GM18505 (cell line): ENCODE results near the gene GRID2.

ENCODE experiments used
- ATAC-seq: cut with Tn5 transposase; IDR thresholded peaks from one replicate; pipeline ENCODE4 v1.9.1; 2021; ENCODE audit not compliant: unreplicated experiment
- POLR2A ChIP-seq: IDR thresholded peaks from 4 replicates; pipeline ENCODE4 v1.6.1; 2011; ENCODE audit warnings: borderline replicate concordance; ENCODE audit not compliant: insufficient read depth, insufficient read length; ENCODE audit errors: extremely low read depth

GRID2 gene

DNA sequence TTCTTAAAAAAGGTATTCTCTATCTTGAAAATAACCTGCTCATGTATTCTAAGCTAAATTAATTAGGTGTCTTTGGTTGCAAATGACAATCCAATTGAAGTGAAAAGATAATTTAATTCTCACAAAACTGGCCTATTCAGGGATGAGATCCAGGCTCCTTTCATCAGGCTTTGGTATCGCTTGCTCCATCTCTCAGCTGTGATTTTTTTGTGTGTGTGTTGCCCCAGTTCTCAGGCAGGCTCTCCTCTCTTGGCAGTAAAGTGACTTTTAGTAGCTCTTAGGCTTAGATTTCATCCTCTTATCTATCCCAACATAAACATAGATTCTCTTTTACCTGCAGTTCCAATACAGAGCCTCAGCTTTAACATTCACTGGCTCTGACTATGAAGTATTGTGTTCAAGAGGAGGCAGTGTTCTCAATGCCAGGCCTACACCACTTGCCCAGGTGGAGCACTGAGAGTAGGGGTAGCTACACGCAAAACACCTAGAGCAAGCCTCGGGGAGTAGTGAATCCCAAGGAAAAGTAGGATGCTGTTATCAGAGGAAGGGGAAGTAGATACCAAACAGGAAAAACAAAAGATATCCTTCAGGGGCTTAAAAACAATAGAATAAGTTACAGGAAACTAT, 1132.3 kb downstream of the GRID2 start:
- TF ChIP-seq POLR2A: no peak
- no peak for ATAC-seq

DNA sequence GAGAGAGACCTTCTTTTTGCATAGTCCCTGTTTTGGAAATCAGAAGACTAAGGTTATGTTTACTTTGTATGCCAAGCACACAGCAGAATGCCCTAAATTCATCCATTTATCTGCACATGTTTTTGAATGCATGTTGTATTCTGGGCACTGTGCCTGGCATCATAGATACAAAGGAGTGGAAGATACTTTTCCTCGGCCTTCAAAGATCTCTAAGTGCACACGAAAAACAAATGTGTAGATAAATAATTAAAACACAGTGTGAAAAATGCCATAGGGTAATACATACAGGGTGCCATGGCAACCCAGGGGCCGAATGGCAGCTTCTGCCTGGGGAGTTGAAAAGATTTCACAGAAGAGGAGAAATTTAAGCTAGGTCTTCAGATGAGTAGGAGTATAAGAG, 1134.2 kb downstream of the GRID2 start:
- no peak for TF ChIP-seq POLR2A
- ATAC-seq: no peak

DNA sequence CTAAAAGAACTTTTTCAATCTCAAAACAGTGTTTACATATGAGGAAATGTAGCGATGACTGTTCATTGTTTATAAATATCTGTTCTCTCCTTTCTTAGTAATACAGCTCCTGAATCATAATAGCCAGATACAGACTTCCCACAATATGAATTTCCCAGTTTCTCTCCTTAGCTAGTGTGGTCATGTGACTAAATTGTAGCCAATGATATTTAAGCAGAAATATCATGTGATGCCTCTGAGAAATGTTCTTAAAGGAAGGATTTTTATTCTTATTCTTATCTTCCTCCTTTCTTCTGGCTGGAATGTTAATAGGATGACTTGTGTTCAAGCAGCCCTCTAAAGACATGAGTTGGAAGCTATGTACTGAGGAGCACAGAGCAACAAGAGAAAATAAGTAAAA, 1141.1 kb downstream of the GRID2 start:
- no peak for TF ChIP-seq POLR2A
- ATAC-seq: no peak

DNA sequence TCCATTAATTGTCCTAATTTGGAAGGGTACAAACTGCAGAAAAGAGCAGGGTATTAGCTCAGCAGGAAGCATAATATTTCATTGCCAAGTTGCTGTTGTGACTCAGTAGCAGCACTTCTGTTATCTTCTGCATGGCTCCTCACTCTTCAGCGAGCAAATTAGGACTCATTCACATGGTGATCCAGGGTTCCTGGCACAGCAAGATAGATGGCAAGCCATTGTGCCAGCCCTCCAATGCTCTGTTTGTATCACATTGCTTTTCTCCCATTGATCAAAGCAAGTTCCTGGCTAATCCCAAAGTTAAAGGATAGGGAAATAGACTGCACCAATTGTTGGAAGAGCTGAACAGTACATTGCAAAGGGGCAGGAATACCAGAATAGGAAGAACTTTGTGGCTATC, 1142.3 kb downstream of the GRID2 start:
- no peak for ATAC-seq
- no peak for TF ChIP-seq POLR2A

DNA sequence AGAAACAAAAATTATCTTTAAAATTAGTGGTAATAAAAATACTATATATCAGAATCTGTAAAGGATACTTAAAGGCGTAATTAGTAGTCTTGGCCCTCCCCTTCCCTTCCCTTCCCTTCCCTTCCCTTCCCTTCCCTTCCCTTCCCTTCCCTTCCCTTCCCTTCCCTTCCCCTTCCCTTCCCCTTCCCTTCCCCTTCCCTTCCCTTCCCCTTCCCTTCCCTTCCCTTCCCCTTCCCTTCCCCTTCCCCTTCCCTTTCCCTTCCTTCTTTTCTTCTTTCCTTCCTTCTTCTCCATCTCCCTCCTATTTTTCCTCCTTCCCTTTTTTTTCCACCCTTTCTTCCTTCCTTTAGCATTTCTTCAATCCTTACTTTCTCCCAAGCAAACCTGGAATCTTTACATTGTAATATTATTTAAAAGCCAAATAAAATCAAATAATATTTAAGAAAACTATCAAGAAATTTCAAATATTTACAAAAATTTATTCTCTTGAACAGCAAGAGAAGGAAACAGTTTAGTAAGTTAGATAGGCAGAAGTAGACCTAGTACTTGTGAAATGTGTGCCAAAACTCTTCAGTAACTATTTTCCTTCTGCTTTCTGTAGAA, 1145.0 kb downstream of the GRID2 start:
- no peak for ATAC-seq
- no peak for TF ChIP-seq POLR2A

DNA sequence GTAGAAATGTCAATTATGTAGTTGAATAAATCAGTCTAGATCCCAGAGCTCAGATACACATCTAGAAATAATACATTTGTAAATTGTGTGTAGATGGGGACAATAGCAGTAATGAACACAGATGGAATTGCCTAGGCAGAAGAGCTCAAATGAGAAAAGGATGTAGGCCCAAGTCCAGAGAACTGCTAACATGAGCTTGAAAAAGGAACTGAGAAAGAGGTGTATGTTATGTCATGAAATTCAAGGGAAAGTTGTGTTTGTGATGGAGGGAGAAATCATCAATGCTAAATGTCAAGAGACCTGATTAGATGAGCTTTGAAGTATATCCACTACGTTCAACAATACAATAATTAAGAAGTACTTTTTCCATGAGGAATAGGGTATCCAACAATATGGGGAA, 1148.2 kb downstream of the GRID2 start:
- no peak for ATAC-seq
- TF ChIP-seq POLR2A: no peak

DNA sequence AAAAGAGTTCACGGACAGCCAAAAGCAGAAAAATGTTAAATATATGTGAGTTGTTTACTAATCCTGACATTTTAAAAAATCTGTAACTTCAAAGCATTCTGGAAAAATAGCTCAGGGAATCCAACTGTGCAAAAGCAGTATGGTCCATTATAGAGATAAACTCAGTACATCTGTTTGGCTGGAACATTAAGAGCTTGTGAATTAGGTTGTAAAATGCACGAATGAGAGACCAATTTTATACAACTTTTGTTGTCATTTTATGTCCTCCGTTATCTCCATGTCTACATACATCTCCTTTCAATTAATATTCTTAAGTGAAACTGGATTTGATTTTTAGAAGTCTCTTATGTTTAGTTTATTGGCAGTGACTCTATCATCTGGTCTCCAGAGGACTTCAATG, 1157.8 kb downstream of the GRID2 start:
- no peak for ATAC-seq
- TF ChIP-seq POLR2A: no peak

DNA sequence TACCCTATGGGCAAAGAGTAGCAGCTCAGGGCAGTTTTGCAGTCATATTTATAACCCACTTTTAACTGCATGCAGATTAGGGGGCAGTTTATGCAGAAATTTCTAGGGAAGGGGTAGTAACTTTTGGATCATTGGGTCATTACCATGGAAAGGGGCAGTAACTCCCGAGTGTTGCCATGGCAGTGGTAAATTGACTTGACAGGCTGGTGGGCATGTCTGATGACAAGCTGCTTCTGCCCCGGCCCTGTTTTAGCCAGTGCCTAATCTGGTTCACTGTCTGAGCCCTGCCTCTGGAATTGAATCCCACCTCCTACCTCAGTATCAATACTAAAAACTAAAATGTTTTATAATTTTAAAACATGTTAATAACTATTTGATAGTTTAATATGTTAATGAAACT, 1162.7 kb downstream of the GRID2 start:
- no peak for TF ChIP-seq POLR2A
- ATAC-seq: no peak

DNA sequence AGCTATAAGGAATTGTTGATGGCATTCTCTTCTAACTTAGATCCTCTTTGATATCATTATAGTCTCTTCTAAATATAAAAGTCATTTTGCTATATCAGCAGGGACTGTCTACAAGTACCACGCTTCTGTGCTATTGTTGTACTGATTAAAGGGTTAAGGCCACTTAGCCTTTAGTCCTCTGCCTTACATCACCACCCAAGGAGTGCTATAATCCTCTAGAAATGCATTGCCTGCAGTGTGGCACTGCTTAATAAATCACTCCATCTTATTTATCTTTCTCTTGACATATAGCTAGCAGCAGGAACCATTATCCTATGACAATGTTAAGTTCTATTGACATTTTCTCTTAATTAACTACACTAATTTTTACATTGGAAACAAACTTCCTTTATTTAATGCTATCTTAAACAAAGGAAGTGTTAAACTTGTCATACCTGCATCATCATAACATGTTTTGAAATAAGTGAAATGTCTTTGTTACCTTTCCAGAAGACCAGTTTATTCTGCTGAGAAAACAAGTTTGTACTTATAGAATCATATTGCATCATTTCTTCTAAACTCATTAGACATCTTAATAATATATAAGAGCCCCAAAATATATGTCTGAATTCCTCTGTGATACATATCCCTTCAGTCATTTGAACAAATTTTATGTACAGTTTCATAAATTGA, 1163.9 kb downstream of the GRID2 start:
- ATAC-seq: no peak
- no peak for TF ChIP-seq POLR2A

DNA sequence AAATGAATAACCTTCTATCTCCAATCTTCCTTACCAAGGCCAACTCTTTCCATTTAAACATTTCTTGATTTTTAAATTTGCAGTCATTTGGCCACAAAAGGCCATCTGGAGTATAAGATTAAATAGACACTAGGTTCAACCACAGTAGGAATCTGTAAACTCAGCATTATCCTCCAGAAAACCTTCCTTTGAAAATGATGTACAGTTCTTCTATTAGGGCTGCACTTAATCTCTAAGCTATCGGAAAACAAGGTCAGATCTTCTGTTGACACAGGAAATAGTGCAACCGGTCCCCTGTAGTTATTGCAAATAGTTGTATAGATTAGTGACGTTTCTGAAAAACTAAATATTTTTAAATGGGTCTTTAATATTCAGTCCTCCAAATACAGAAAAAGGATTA, 1165.8 kb downstream of the GRID2 start:
- no peak for TF ChIP-seq POLR2A
- ATAC-seq: no peak

DNA sequence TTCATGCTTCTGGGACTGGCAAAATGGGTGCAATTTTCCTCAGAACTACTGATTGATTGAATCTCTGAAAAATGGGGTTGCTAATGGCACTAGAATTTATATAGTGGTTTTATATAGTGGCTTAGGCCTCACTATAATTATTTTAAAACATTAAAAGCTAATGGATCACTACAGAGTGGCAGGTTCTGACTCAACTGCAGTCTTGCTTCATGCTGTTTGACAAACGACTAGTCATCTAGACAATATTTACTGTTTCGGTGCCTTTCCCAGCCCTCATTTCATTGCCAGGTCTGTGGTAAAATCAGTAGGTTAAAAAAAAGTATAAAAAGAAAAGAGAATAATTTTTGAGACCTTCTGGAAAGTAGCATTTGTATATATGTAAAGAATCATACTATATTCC, 1172.0 kb downstream of the GRID2 start:
- TF ChIP-seq POLR2A: no peak
- no peak for ATAC-seq

DNA sequence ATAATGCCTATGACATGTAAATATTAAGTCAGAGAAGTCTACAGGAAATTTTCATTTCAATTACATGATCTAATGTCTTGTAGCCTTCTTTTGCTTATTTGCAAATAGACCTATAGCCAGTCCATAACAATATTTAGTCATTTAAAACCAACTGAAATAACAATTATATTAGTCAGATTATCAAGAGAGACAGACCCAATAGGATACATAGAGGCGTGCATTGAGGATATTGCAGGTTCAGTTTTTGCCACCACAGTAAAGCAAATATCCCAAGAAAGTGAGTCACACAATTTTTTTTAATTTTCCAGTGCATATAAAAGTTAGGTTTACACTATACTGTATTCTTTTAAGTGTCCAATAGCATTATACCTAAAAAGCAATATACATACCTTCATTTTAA, 1175.0 kb downstream of the GRID2 start:
- no peak for TF ChIP-seq POLR2A
- ATAC-seq: no peak

DNA sequence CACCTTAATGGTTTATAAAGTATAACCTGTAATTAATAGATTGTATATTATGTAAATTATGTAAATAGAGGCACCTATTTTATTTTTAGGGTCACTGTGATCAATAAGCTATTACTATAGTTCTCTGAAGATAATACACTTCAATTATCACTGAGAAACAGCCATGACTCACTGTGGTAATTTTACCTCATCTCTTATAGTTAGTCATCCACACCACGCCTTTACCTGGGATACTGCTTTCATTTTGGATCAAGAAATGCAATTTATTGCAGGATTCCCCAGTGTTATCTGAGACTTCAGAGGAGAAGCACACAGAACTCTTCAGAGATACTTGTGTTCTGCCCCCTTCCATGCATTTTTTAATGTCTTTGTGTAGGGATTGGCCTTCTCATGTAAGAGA, 1176.7 kb downstream of the GRID2 start:
- ATAC-seq: no peak
- TF ChIP-seq POLR2A: no peak

DNA sequence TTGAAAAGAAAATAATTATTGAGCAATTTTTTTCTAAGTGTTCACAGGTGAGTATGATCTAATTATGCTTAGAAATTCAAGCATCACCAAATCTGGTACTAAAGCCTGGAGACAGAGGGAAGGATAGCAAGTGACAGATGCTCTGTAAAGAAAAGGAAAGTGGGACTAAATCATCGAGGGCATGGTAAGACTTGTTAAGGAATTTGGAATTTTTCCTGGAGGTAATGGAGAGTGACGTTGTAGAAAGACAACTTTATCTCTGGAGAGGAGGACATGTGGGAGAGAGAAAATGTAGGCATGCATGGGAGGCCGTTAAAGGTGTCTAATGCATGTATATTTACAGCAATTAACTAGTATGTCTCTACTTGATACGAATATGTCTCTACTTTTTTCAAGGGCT, 1191.6 kb downstream of the GRID2 start:
- no peak for TF ChIP-seq POLR2A

More for the DNA sequence above, 1191.6 kb downstream of the GRID2 start:
- no peak for ATAC-seq
